Vagina (tissue), 2 donors: Measurements from ENCODE around the gene TTC1. TPM values are rescaled to one million over a fixed set of nuclear protein-coding genes. Genes with fewer than 3 reads are reported as not detected.

Source experiments
- DNase-seq, 2 donors: peaks; one replicate each; pipeline ENCODE4 v3.0.0-alpha.2; 2017; ENCODE audit errors: extremely low spot score in 2 of 2
- H3K27ac ChIP-seq: fragments of 200-600 bp; sonication (generic); one replicate; pipeline ENCODE4 v1.5.1; 2019
- H3K27me3 ChIP-seq: fragments of 200-600 bp; sonication (generic); one replicate; pipeline ENCODE4 v1.5.1; 2019
- H3K36me3 ChIP-seq, 2 donors: fragments of 200-600 bp; sonication (generic); one replicate each; pipeline ENCODE4 v1.5.1; 2017 to 2019
- H3K4me1 ChIP-seq: fragments of 200-600 bp; sonication (generic); one replicate; pipeline ENCODE4 v1.5.1; 2019
- H3K4me3 ChIP-seq, 2 donors: fragments of 200-600 bp; sonication (generic); 1 replicate in 1 of 2; 2 replicates in 1 of 2; pipeline ENCODE4 v1.5.1; 2016 to 2019
- H3K9me3 ChIP-seq: fragments of 200-600 bp; sonication (generic); one replicate; pipeline ENCODE4 v1.5.1; 2019
- POLR2A ChIP-seq, 2 donors: fragments of 450-650 bp; IDR thresholded peaks; one replicate each; pipeline ENCODE4 v1.6.1; 2017; ENCODE audit warnings: antibody characterized with exemption in 2 of 2, mild to moderate bottlenecking in 2 of 2, moderate library complexity in 2 of 2
- POLR2AphosphoS5 ChIP-seq, 2 donors: sonication (generic); formaldehyde crosslinking; IDR thresholded peaks; one replicate each; pipeline ENCODE4 v1.9.0; 2017; ENCODE audit warnings: antibody characterized with exemption in 2 of 2, mild to moderate bottlenecking in 2 of 2, low read depth in 1 of 2; ENCODE audit not compliant: insufficient read depth in 1 of 2
- intact Hi-C: fragments of 100-400 bp; cut with DNase I; formaldehyde crosslinking; loops from one replicate; pipeline ENCODE4 v1.15.1; 2023
- total RNA-seq: library from RNA; depleted of rRNA; stranded (reverse); fragments of >200 nt; gene quantifications from one replicate; pipeline ENCODE4 v1.2.3, GENCODE V29; 2016
- TF ChIP-seq, protein P1 (sequence below), 3 experiments: fragments of 450-650 bp in 2 of 3; fragments of 200-600 bp in 1 of 3; sonication (generic) in 1 of 3; IDR thresholded peaks; one replicate each; pipeline ENCODE4 v1.5.1; 2017 to 2019; ENCODE audit warnings: antibody characterized with exemption in 3 of 3, mild to moderate bottlenecking in 2 of 3, moderate library complexity in 2 of 3

The TTC1 gene
- total RNA-seq, 1 donor from 2014 or later = 29.7 TPM

- H3K4me1 ChIP-seq = no peaks in the 10 kb centered on the region
- TF ChIP-seq POLR2AphosphoS5 (IDR thresholded peaks at IDR 0.05; ENCODE audit: insufficient read depth in 1 of 2, low read depth in 1 of 2) (no peak), POLR2A (IDR thresholded peaks at IDR 0.05) (no peak)
- TF ChIP-seq, protein P1, sequence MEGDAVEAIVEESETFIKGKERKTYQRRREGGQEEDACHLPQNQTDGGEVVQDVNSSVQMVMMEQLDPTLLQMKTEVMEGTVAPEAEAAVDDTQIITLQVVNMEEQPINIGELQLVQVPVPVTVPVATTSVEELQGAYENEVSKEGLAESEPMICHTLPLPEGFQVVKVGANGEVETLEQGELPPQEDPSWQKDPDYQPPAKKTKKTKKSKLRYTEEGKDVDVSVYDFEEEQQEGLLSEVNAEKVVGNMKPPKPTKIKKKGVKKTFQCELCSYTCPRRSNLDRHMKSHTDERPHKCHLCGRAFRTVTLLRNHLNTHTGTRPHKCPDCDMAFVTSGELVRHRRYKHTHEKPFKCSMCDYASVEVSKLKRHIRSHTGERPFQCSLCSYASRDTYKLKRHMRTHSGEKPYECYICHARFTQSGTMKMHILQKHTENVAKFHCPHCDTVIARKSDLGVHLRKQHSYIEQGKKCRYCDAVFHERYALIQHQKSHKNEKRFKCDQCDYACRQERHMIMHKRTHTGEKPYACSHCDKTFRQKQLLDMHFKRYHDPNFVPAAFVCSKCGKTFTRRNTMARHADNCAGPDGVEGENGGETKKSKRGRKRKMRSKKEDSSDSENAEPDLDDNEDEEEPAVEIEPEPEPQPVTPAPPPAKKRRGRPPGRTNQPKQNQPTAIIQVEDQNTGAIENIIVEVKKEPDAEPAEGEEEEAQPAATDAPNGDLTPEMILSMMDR (IDR thresholded peaks at IDR 0.05) = no peak
- H3K27ac ChIP-seq = no peak overlapping the region
- no peaks in the 10 kb centered on the region for H3K9me3 ChIP-seq
- no peaks in the 10 kb centered on the region for H3K27me3 ChIP-seq
- peaks cover 0 to 38% of the 10 kb centered on the region in 2 donors for H3K36me3 ChIP-seq
- H3K4me3 ChIP-seq = no peak overlapping the region
- no peak for DNase-seq
- intact Hi-C loops = no loop called here
Measured at GRCh38 chr5:160047423-160047822, 38.5 kb downstream of the TTC1 start.

- no peak for DNase-seq
- peaks cover 0 to 39% of the 10 kb centered on the region in 2 donors for H3K36me3 ChIP-seq
Measured at GRCh38 chr5:160048131-160048530, 39.2 kb downstream of the TTC1 start.

DNA sequence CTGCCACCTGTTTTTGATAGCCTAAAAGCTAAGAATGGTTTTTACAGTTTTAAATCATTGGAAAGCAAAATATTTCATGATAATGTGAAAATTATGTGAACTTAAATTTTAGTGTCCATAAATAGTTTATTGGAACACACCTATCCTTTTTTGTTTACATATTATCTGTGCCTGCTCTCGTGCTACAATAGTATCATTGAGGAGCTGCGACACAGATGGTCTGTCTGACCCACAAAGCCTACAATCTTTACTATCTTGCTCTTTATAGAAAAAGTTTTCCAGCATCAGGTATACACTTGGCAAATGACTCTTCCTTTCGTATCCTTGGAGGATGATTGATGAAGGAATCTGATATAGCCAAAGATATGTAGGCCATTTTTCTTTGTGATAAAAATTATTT is 40.2 kb downstream of the TTC1 start:
- H3K36me3 ChIP-seq = peaks cover 0 to 39% of the 10 kb centered on the region in 2 donors
- DNase-seq = no peak
- no peaks in the 10 kb centered on the region for H3K9me3 ChIP-seq
- H3K27me3 ChIP-seq = no peaks in the 10 kb centered on the region
- H3K4me3 ChIP-seq = no peak overlapping the region
- intact Hi-C loops = no loop called here
- TF ChIP-seq, protein P1 (IDR thresholded peaks at IDR 0.05) = no peak
- TF ChIP-seq POLR2AphosphoS5 (IDR thresholded peaks at IDR 0.05; ENCODE audit: insufficient read depth in 1 of 2, low read depth in 1 of 2) (no peak), POLR2A (IDR thresholded peaks at IDR 0.05) (no peak)
- H3K4me1 ChIP-seq = no peaks in the 10 kb centered on the region
- no peak overlapping the region for H3K27ac ChIP-seq

More at GRCh38 chr5:160048131-160048530, 39.2 kb downstream of the TTC1 start:
- TF ChIP-seq POLR2AphosphoS5 (IDR thresholded peaks at IDR 0.05; ENCODE audit: insufficient read depth in 1 of 2, low read depth in 1 of 2) (no peak), POLR2A (IDR thresholded peaks at IDR 0.05) (no peak)
- TF ChIP-seq, protein P1 (IDR thresholded peaks at IDR 0.05) = no peak
- no peak overlapping the region for H3K4me3 ChIP-seq
- H3K27ac ChIP-seq = no peak overlapping the region
- no peaks in the 10 kb centered on the region for H3K4me1 ChIP-seq
- intact Hi-C loops = no loop called here
- no peaks in the 10 kb centered on the region for H3K27me3 ChIP-seq
- no peaks in the 10 kb centered on the region for H3K9me3 ChIP-seq

DNA sequence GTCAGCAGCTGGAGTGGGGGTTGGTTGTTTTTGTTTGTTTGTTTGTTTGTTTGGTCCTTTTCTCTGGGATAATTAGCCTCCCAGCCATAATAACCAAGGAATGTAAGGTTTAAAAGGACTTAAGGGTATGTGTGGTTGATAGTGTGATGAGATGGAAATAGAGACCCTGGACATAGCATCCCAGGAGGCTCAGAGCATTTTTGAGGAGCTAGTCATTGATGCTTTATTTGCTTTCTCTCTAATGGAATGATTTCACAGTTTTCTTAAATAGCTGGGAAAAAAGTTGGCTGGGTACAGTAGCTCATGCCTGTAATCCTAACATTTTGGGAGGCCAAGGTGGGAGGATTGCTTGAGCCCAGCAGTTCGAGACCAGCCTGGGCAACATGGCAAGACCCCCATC is 45.1 kb downstream of the TTC1 start:
- Histone ChIP-seq H3K4me3 (no peak overlapping the region), H3K27ac (no peak overlapping the region), H3K4me1 (no peaks in the 10 kb centered on the region), H3K36me3 (peaks cover 0 to 61% of the 10 kb centered on the region in 2 donors), H3K27me3 (no peaks in the 10 kb centered on the region), H3K9me3 (no peaks in the 10 kb centered on the region)
- TF ChIP-seq POLR2A (IDR thresholded peaks at IDR 0.05) (no peak), POLR2AphosphoS5 (IDR thresholded peaks at IDR 0.05; ENCODE audit: insufficient read depth in 1 of 2, low read depth in 1 of 2) (no peak)
- TF ChIP-seq, protein P1 (IDR thresholded peaks at IDR 0.05) = no peak
- intact Hi-C loops = no loop called here
- DNase-seq = no peak

GRCh38 chr5:160054831-160055230 is 45.9 kb downstream of the TTC1 start:
- H3K36me3 ChIP-seq = peaks cover 0 to 53% of the 10 kb centered on the region in 2 donors
- DNase-seq = no peak
- H3K4me3 ChIP-seq = no peak overlapping the region
- intact Hi-C loops = no loop called here
- H3K9me3 ChIP-seq = no peaks in the 10 kb centered on the region
- no peaks in the 10 kb centered on the region for H3K4me1 ChIP-seq
- no peak for TF ChIP-seq POLR2A (IDR thresholded peaks at IDR 0.05)
- TF ChIP-seq, protein P1 (IDR thresholded peaks at IDR 0.05) = no peak
- TF ChIP-seq POLR2AphosphoS5 (IDR thresholded peaks at IDR 0.05; ENCODE audit: insufficient read depth in 1 of 2, low read depth in 1 of 2) = no peak
- no peaks in the 10 kb centered on the region for H3K27me3 ChIP-seq
- H3K27ac ChIP-seq = no peak overlapping the region
